Vagina (tissue), 2 donors: Measurements from ENCODE around the gene TAS1R3.

Source experiments
- CTCF ChIP-seq, 3 experiments: fragments of 450-650 bp in 2 of 3; fragments of 200-600 bp in 1 of 3; sonication (generic) in 1 of 3; IDR thresholded peaks; one replicate each; pipeline ENCODE4 v1.5.1; 2017 to 2019; ENCODE audit warnings: antibody characterized with exemption in 3 of 3, mild to moderate bottlenecking in 2 of 3, moderate library complexity in 2 of 3
- POLR2A ChIP-seq, 2 donors: fragments of 450-650 bp; IDR thresholded peaks; one replicate each; pipeline ENCODE4 v1.6.1; 2017; ENCODE audit warnings: antibody characterized with exemption in 2 of 2, mild to moderate bottlenecking in 2 of 2, moderate library complexity in 2 of 2
- POLR2AphosphoS5 ChIP-seq, 2 donors: sonication (generic); formaldehyde crosslinking; IDR thresholded peaks; one replicate each; pipeline ENCODE4 v1.9.0; 2017; ENCODE audit warnings: antibody characterized with exemption in 2 of 2, mild to moderate bottlenecking in 2 of 2, low read depth in 1 of 2; ENCODE audit not compliant: insufficient read depth in 1 of 2

- no peak for TF ChIP-seq CTCF (IDR thresholded peaks at IDR 0.05)
- no peak for TF ChIP-seq POLR2A (IDR thresholded peaks at IDR 0.05)
- TF ChIP-seq POLR2AphosphoS5 (IDR thresholded peaks at IDR 0.05; ENCODE audit: insufficient read depth in 1 of 2, low read depth in 1 of 2): no peak
These were observed 44.5 kb upstream of the TAS1R3 start for GRCh38 chr1:1286313-1287261.
